NCI-H2029 (cell line): ENCODE measurements around the gene USP7.
"Not testable (repeated sequence)": the region's sequence is repeated elsewhere in the genome, so short reads cannot be mapped to it uniquely, and the experiment has no call there.

Experiments used
- DNase-seq: peaks from one replicate; lab custom pipeline; 2025; lab: John Stamatoyannopoulos, UW

Gene USP7

DNA sequence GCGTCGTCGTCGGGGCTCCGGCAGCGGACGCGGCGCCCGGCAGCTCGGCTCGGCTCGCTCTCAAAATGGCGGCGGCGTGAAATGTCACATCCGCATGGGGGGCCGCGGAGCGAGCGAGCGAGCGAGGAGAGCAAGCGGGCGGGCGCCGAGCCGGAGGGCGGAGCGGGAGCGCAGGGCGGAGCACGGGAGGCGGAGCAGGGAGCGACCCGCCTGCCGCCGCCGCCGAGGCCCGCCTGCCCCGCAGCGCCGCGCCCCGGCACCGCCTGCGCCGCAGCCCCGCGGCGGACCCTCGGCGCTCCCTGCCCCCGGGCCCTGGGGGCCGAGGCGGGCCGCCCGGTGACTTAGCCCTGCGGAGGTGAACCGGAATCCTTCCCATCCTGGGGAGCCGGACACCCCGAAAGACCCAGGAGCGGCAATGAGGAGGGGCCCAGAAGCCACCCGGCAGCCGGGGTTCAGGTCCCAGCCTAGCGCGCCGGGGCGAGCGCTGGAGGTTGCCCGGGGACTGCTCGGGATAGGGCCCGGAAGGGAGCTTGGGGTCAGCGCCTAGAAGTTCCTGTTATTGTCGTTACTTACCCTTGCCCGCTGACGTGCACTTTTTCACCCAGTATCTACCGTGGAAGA, at the start of gene USP7:
Gene USP7, minus strand, starts transcription at position 86 of the 621 bp plus-strand sequence. CDS start 621 bp downstream, outside the sequence.
- DNase-seq, result peak; percentile 84

DNA sequence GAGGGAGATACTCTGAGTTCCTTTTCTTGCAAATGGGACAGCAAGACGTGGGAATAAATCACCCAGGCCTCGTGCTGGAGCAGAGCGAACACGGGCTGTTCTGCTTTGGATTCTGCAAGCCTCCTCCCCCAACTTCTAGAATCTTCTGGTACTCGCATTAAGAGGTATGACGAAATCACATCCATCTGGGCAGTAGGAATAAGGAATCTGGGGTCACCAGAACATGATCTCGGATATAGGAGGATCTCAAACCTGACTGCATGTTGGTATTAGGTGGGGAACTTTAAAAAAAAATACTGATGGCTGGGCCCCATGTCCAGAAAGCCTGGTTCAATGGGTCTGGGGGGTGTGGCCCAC, 49.8 kb upstream of the USP7 start:
- no peak for DNase-seq

- no peak for DNase-seq
These were observed 49.3 kb upstream of the USP7 start for GRCh38 chr16:9012848-9013507.

DNA sequence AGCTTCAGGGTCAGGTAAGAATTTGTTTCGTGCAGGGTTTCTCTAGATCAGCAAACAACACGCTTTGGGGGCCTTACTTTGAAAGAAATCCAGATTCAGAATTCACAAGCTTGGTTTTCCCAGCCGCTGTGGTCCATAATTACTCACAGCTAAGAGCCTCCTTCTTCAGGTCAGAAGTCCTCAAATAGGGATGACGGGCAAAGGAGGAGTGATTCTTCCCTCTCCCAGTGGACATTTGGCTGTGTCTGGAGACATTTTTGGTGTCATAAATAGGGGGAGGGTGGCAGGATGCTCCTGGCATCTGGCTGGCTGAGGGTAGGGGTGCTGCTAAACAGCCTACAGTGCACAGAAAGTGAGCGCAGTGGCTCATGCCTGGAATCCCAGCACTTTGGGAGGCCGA, 48.6 kb upstream of the USP7 start:
- DNase-seq, result no peak

DNA sequence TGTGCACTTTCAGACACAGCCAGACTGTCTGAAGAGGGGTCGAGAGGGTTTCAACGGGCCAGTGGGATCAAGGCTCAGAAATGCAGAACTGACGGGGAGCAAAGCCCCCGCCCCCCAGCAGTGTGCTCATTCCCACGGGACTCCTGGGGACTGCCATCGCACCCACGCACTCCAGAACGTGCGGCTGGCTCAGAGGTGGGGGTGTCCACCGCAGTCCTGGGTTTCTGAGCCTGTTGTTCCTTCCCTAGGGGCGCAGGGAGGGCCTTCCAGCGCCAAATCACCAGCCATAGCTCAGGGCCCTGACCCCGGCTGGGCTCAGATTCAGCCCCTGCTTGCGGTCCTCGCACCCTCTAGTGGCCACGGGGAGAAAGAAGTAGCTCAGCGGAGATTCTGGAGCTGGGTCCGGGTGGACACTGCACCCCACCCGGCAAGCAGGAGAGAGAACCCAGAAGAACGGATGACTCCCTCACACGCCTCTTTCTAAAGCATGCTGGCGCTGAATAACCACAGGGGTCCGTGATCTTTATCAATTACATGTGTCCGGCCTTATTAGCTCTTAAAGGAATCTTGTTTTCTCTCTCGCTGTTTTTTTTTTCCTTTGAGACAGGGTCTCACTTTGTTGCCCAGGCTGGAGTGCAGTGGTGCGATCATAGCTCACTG, 45.0 kb upstream of the USP7 start:
- DNase-seq, result peak; percentile 28

GRCh38 chr16:9007177-9007794, 43.6 kb upstream of the USP7 start:
- DNase-seq, result no peak

GRCh38 chr16:9004183-9004582, 40.5 kb upstream of the USP7 start:
- no peak for DNase-seq

GRCh38 chr16:9003763-9004162, 40.1 kb upstream of the USP7 start:
- DNase-seq, result no peak

- peak; percentile 69 for DNase-seq
These were observed 39.6 kb upstream of the USP7 start for GRCh38 chr16:9003322-9003721.

- DNase-seq, result no peak
These were observed 38.3 kb upstream of the USP7 start for GRCh38 chr16:9002042-9002441.

GRCh38 chr16:9000664-9001063, 37.0 kb upstream of the USP7 start:
- no peak for DNase-seq

DNA sequence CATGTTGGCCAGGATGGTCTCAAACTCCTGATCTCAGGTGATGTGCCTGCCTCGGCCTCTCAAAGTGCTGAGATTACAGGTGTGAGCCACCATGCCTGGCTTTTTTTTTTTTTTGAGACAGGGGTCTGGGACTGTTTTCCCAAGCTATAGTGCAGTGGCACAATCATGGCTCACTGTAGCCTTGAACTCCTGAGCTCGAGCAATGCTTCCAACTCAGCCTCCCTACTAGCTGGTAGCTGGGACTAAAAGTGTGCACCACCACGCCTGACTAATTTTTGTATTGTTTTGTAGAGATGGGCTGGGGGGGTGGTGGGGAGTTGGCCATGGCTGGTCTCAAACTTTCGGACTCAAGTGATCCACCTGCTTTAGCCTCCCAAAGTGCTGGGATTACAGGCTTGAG, 36.1 kb upstream of the USP7 start:
- DNase-seq, result no peak

DNA sequence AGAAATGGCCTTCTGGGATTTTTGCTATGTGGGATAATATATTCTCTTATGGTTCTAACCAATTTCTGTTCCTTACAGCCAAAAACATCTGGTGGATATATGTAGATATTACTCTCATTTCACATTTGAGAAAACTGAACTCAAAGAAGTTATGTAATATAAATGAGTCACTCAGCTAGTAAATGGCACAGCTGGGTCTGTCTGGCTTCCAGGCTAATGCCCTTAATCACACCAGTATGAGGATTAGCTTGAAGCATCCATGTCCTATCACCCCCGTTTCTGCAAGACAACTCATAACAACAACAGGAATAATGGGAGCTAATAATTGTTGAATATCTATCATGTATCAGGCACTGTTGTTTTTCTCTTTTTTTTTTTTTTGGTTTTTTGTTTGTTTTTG, 34.4 kb upstream of the USP7 start:
- DNase-seq, result no peak

GRCh38 chr16:8996891-8997290, 33.2 kb upstream of the USP7 start:
- DNase-seq, result no peak

GRCh38 chr16:8990445-8990844, 26.7 kb upstream of the USP7 start:
- DNase-seq, result no peak

- DNase-seq, result no peak
These were observed 25.6 kb upstream of the USP7 start for GRCh38 chr16:8989099-8989878.

- no peak for DNase-seq
These were observed 23.1 kb upstream of the USP7 start for GRCh38 chr16:8986818-8987191.

DNA sequence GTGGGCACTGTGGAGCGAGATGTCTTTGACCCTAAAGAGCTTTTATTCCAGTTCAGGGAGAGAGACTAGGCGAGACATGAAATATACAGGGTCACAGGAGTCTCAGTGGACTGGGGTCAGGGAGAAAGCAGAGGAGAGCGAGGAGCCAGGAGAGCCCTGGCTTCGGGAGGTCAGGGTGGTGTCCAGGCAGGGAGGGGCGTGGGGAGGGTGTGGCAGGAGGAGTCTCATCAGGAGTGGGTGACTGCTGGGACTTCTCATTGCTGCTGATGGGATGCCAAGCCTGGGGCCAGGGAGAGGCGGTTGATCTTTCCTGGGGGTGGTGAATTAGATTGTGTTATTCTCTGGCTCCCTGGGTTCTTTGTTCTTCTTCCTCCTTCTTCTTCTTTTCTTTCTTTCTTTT, 22.4 kb upstream of the USP7 start:
- DNase-seq, result no peak

DNA sequence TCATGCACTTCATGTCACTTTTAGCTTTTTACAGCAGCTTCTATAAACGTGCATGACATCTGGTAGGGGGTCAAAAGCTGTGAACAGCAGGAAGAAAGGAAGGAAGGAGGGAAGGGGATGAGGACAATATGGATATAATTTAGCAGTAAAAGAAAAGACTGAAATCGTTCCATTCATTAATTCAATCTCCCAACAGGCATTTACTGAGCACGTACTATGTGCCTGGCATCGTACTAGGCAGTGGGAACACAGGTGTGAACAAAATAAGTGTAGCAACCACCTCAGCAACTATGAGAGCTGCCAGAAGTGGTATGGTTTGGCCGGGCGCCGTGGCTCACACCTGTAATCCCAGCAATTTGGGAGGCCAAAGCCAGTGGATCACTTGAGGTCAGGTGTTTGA, 19.1 kb upstream of the USP7 start:
- DNase-seq, result no peak

DNA sequence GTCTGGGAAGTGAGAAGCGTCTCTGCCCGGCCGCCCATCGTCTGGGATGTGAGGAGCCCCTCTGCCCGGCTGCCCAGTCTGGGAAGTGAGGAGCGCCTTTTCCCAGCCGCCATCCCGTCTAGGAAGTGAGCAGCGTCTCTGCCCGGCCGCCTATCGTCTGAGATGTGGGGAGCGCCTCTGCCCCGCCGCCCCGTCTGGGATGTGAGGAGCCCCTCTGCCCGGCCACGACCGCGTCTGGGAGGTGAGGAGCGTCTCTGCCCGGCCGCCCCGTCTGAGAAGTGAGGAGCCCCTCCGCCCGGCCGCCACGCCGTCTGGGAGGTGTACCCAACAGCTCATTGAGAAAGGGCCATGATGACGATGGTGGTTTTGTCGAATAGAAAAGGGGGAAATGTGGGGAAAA, 18.2 kb upstream of the USP7 start:
- DNase-seq, result not testable (repeated sequence)

DNA sequence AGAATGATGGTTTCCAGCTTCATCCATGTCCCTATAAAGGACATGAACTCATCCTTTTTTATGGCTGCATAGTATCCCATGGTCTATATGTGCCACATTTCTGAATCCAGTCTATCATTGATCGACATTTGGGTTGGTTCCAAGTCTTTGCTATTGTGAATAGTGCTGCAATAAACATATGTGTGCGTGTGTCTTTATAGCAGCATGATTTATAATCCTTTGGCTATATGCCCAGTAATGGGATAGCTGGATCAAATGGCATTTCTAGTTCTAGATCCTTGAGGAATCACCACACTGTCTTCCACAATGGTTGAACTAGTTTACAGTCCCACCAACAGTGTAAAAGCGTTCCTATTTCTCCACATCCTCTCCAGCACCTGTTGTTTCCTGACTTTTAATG, 12.5 kb upstream of the USP7 start:
- DNase-seq, result not testable (repeated sequence)

GRCh38 chr16:8975039-8975438, 11.3 kb upstream of the USP7 start:
- DNase-seq, result no peak
